HEK293 (cell line): ENCODE results near the gene MRPL45.

ENCODE experiments used
- BCL11A ChIP-seq: fragments of 450-650 bp; formaldehyde crosslinking; IDR thresholded peaks from 2 replicates; pipeline ENCODE4 v1.5.1; 2016; ENCODE audit warnings: low read depth, missing biosample characterization, missing genetic modification characterization
- SP7 ChIP-seq: fragments of 450-650 bp; formaldehyde crosslinking; IDR thresholded peaks from 2 replicates; pipeline ENCODE4 v1.5.1; 2016; ENCODE audit warnings: missing biosample characterization, missing genetic modification characterization
- ZNF133 ChIP-seq: fragments of 450-650 bp; formaldehyde crosslinking; IDR thresholded peaks from 2 replicates; pipeline ENCODE4 v1.5.1; 2016; ENCODE audit warnings: missing biosample characterization, missing genetic modification characterization
- ZNF138 ChIP-seq: fragments of 450-650 bp; formaldehyde crosslinking; IDR thresholded peaks from 2 replicates; pipeline ENCODE4 v1.5.1; 2016; ENCODE audit warnings: missing biosample characterization, missing genetic modification characterization, borderline replicate concordance
- ZNF585B ChIP-seq: fragments of 450-650 bp; formaldehyde crosslinking; IDR thresholded peaks from 2 replicates; pipeline ENCODE4 v1.5.1; 2016; ENCODE audit warnings: missing biosample characterization, missing genetic modification characterization
- TF ChIP-seq, protein P1 (sequence below): fragments of 450-650 bp; formaldehyde crosslinking; IDR thresholded peaks from 2 replicates; pipeline ENCODE4 v1.5.1; 2016; ENCODE audit warnings: missing biosample characterization, missing genetic modification characterization

- TF ChIP-seq, protein P1, sequence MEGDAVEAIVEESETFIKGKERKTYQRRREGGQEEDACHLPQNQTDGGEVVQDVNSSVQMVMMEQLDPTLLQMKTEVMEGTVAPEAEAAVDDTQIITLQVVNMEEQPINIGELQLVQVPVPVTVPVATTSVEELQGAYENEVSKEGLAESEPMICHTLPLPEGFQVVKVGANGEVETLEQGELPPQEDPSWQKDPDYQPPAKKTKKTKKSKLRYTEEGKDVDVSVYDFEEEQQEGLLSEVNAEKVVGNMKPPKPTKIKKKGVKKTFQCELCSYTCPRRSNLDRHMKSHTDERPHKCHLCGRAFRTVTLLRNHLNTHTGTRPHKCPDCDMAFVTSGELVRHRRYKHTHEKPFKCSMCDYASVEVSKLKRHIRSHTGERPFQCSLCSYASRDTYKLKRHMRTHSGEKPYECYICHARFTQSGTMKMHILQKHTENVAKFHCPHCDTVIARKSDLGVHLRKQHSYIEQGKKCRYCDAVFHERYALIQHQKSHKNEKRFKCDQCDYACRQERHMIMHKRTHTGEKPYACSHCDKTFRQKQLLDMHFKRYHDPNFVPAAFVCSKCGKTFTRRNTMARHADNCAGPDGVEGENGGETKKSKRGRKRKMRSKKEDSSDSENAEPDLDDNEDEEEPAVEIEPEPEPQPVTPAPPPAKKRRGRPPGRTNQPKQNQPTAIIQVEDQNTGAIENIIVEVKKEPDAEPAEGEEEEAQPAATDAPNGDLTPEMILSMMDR (tag by site-specific recombination), result no peak
- TF ChIP-seq SP7 (tag by site-specific recombination) (no peak), BCL11A (tag by site-specific recombination) (no peak), ZNF585B (no peak), ZNF138 (tag by site-specific recombination) (no peak), ZNF133 (tag by site-specific recombination) (no peak)
Observed at GRCh38 chr17:38369124-38369886, 72.3 kb downstream of the MRPL45 start.
